GM18858 (cell line): ENCODE results near the gene CFHR3.
A peak's percentile ranks its signal among the peaks of the same experiment; 100 is the strongest.
"Not testable (repeated sequence)": the region's sequence is repeated elsewhere in the genome, so short reads cannot be mapped to it uniquely, and the experiment has no call there.

Experiments used
- ATAC-seq: cut with Tn5 transposase; IDR thresholded peaks from one replicate; pipeline ENCODE4 v1.9.1; 2021; ENCODE audit not compliant: unreplicated experiment

CFHR3 gene

GRCh38 chr1:196774603-196775002 lies at the start of gene CFHR3:
TSS of gene CFHR3 (plus strand) at chr1:196774840. CDS start at chr1:196774887, 47 bp downstream.
- peak; percentile 88 for ATAC-seq

- no peak for ATAC-seq
Measured at GRCh38 chr1:196732526-196732925, 42.1 kb upstream of the CFHR3 start.

- ATAC-seq: no peak
Measured at GRCh38 chr1:196733091-196733970, 41.3 kb upstream of the CFHR3 start.

- no peak for ATAC-seq
Measured at GRCh38 chr1:196734006-196734405, 40.6 kb upstream of the CFHR3 start.

GRCh38 chr1:196734460-196734859 lies 40.2 kb upstream of the CFHR3 start:
- no peak for ATAC-seq

GRCh38 chr1:196738730-196739129 lies 35.9 kb upstream of the CFHR3 start:
- ATAC-seq: no peak

- peak; percentile 89 for ATAC-seq
Measured at GRCh38 chr1:196743244-196743643, 31.4 kb upstream of the CFHR3 start.

- peak; percentile 40 for ATAC-seq
Measured at GRCh38 chr1:196765019-196765740, 9.5 kb upstream of the CFHR3 start.

GRCh38 chr1:196769823-196770222 lies 4.8 kb upstream of the CFHR3 start:
- ATAC-seq: not testable (repeated sequence)

GRCh38 chr1:196773713-196774112 lies 927 bp upstream of the CFHR3 start:
- no peak for ATAC-seq

- no peak for ATAC-seq
Measured at GRCh38 chr1:196774175-196774574, 465 bp upstream of the CFHR3 start.

GRCh38 chr1:196777603-196778002 lies 3.0 kb downstream of the CFHR3 start:
- ATAC-seq: no peak

- no peak for ATAC-seq
Measured at GRCh38 chr1:196779093-196779492, 4.5 kb downstream of the CFHR3 start.

- ATAC-seq: not testable (repeated sequence)
Measured at GRCh38 chr1:196791252-196791651, 16.6 kb downstream of the CFHR3 start.

GRCh38 chr1:196794103-196794502 lies 19.5 kb downstream of the CFHR3 start:
- not testable (repeated sequence) for ATAC-seq

GRCh38 chr1:196797891-196798290 lies 23.3 kb downstream of the CFHR3 start:
- ATAC-seq: no peak

- ATAC-seq: not testable (repeated sequence)
Measured at GRCh38 chr1:196801920-196802319, 27.3 kb downstream of the CFHR3 start.

- no peak for ATAC-seq
Measured at GRCh38 chr1:196808529-196809235, 34.0 kb downstream of the CFHR3 start.

GRCh38 chr1:196817442-196817841 lies 42.8 kb downstream of the CFHR3 start:
- not testable (repeated sequence) for ATAC-seq

GRCh38 chr1:196819531-196819930 lies 44.9 kb downstream of the CFHR3 start, which contains the start of gene CFHR1:
TSS of gene CFHR1 (plus strand) at chr1:196819731. CDS start at chr1:196819845, 114 bp downstream.
- not testable (repeated sequence) for ATAC-seq

- peak; percentile 88 for ATAC-seq
Measured at GRCh38 chr1:196827860-196828259, 53.2 kb downstream of the CFHR3 start.
